Panc1 (cell line): ENCODE data around the gene FAM168B. TPM values are rescaled to one million over a fixed set of nuclear protein-coding genes. Genes with fewer than 3 reads are reported as not detected.

Experiments
- ATAC-seq: fragments of 200-7000 bp; cut with Tn5 transposase; 2 replicates; pipeline ENCODE4 v1.9.1; 2020; ENCODE audit warnings: mild to moderate bottlenecking, moderate library complexity
- BruUV-seq: library from RNA; stranded (reverse); fragments of 400-500 nt; replicated peaks from 2 replicates; lab custom pipeline; 2021; lab: Mats Ljungman, UMichigan
- CTCF ChIA-PET: fragments of 300-600 bp; sonication (Branson Sonifier 250); formaldehyde crosslinking; loops from one replicate; lab custom pipeline; 2022; ENCODE audit warnings: antibody characterized with exemption; lab: Charles Lee
- POLR2A ChIA-PET: fragments of 300-600 bp; sonication (Branson Sonifier 250); formaldehyde crosslinking; loops from one replicate; lab custom pipeline; 2022; ENCODE audit warnings: antibody characterized with exemption; lab: Charles Lee
- DNase-seq: peaks from one replicate; pipeline ENCODE4 v3.0.0-alpha.2; 2010; ENCODE audit warnings: low read depth, low spot score
- H3K27ac ChIP-seq: 2 replicates; pipeline ENCODE4 v1.5.1; 2011; ENCODE audit warnings: mild to moderate bottlenecking, low read length, inconsistent platforms
- H3K27me3 ChIP-seq: fragments of 200-500 bp; sonication (Bioruptor generic); 2 replicates; pipeline ENCODE4 v1.6.0; 2014; ENCODE audit warnings: low read length, inconsistent platforms; ENCODE audit not compliant: control insufficient read depth, insufficient read depth
- H3K36me3 ChIP-seq: fragments of 200-500 bp; sonication (Bioruptor generic); 2 replicates; pipeline ENCODE4 v1.5.1; 2014; ENCODE audit warnings: inconsistent platforms, mild to moderate bottlenecking, low read length, moderate library complexity; ENCODE audit not compliant: control insufficient read depth, insufficient read depth
- H3K4me1 ChIP-seq: 2 replicates; pipeline ENCODE4 v1.5.1; 2011; ENCODE audit warnings: inconsistent platforms, mild to moderate bottlenecking, low read length, moderate library complexity; ENCODE audit not compliant: control insufficient read depth, insufficient read depth
- H3K4me3 ChIP-seq, 2 experiments: 2 replicates each; pipeline ENCODE4 v1.5.1; 2011 to 2012; ENCODE audit warnings: low read depth in 2 of 2, low read length in 2 of 2, mild to moderate bottlenecking in 2 of 2, inconsistent platforms in 1 of 2, moderate library complexity in 1 of 2
- H3K9me3 ChIP-seq: fragments of 200-500 bp; sonication (Bioruptor generic); 2 replicates; pipeline ENCODE4 v1.5.1; 2014; ENCODE audit warnings: low read depth, mild to moderate bottlenecking, inconsistent platforms, low read length, moderate library complexity; ENCODE audit not compliant: control insufficient read depth, insufficient read depth
- CTCF ChIP-seq: fragments of 450-650 bp; IDR thresholded peaks from 2 replicates; pipeline ENCODE4 v1.5.1; 2017; ENCODE audit warnings: mild to moderate bottlenecking
- POLR2AphosphoS5 ChIP-seq: IDR thresholded peaks from 2 replicates; pipeline ENCODE4 v1.6.1; 2012; ENCODE audit warnings: mild to moderate bottlenecking, low read depth, low read length, moderate library complexity
- REST ChIP-seq, 2 experiments: IDR thresholded peaks; 2 replicates each; pipeline ENCODE4 v1.6.1; 2011 to 2012; ENCODE audit warnings: low read depth in 2 of 2, control low read depth in 1 of 2, low read length in 1 of 2, mild to moderate bottlenecking in 1 of 2, moderate library complexity in 1 of 2; ENCODE audit not compliant: insufficient read depth in 1 of 2
- SIN3A ChIP-seq: IDR thresholded peaks from 2 replicates; pipeline ENCODE4 v1.6.1; 2012; ENCODE audit warnings: low read depth, mild to moderate bottlenecking, low read length, moderate library complexity, borderline replicate concordance; ENCODE audit not compliant: insufficient read depth
- TCF7L2 ChIP-seq: IDR thresholded peaks from 2 replicates; pipeline ENCODE4 v1.6.1; 2011; ENCODE audit warnings: mild to moderate bottlenecking, low read depth, low read length, inconsistent platforms
- in situ Hi-C: cut with HindIII; loops from 2 replicates; pipeline ENCODE4 v1.10.0; 2016; ENCODE audit warnings: low sequenced_read_pairs, low pct_unique_long_range_greater_than_20kb
- intact Hi-C: fragments of 100-400 bp; cut with micrococcal nuclease; formaldehyde crosslinking; loops from one replicate; pipeline ENCODE4 v1.10.0; 2022; ENCODE audit not compliant: unreplicated experiment
- total RNA-seq: library from RNA; stranded (reverse); gene quantifications from one replicate; pipeline ENCODE4 v1.2.1, GENCODE V29; 2021; ENCODE audit not compliant: unreplicated experiment

Gene FAM168B
- total RNA-seq, 1 experiment from 2014 or later: 137 TPM

GRCh38 chr2:131008967-131009366 is 84.3 kb downstream of the FAM168B start:
- no peaks in the 10 kb centered on the region for H3K36me3 ChIP-seq
- intact Hi-C loops: no loop called here
- ATAC-seq: no peak
- H3K27me3 ChIP-seq: no peaks in the 10 kb centered on the region
- ChIA-PET POLR2A (no interaction called here), CTCF (interaction anchor here (0.6 kb wide), 1 partner anchor 9 kb away, joined by 9 read pairs; no protein-coding TSS in a partner anchor)
- DNase-seq: no peak
- H3K4me1 ChIP-seq: no peaks in the 10 kb centered on the region
- no peak overlapping the region for H3K4me3 ChIP-seq
- in situ Hi-C loops: no loop called here
- BruUV-seq: no TSS peak
- TF ChIP-seq TCF7L2 (no peak), SIN3A (no peak), CTCF (no peak)
- no peak overlapping the region for H3K27ac ChIP-seq
- no peaks in the 10 kb centered on the region for H3K9me3 ChIP-seq

- TF ChIP-seq REST (IDR thresholded peaks at IDR 0.05; ENCODE audit: insufficient read depth in 1 of 2, low read depth in 2 of 2, low read length in 1 of 2): no peak
- TF ChIP-seq CTCF: no peak
- TF ChIP-seq SIN3A: no peak
- no peak for TF ChIP-seq POLR2AphosphoS5
- TF ChIP-seq TCF7L2: no peak
- no peaks in the 10 kb centered on the region for H3K36me3 ChIP-seq
- no peak overlapping the region for H3K4me3 ChIP-seq
- ATAC-seq: no peak
- no peak overlapping the region for H3K27ac ChIP-seq
- POLR2A ChIA-PET: no interaction called here
- H3K9me3 ChIP-seq: no peaks in the 10 kb centered on the region
- in situ Hi-C loops: no loop called here
- intact Hi-C loops: no loop called here
- CTCF ChIA-PET: no interaction called here
- DNase-seq: no peak
- H3K27me3 ChIP-seq: no peaks in the 10 kb centered on the region; the same call in 1 of the 2 replicates
- BruUV-seq: no TSS peak
- no peaks in the 10 kb centered on the region for H3K4me1 ChIP-seq
Observed at GRCh38 chr2:131006561-131006960, 86.7 kb downstream of the FAM168B start.
